ENCODE results near the gene DMKN.

DNA sequence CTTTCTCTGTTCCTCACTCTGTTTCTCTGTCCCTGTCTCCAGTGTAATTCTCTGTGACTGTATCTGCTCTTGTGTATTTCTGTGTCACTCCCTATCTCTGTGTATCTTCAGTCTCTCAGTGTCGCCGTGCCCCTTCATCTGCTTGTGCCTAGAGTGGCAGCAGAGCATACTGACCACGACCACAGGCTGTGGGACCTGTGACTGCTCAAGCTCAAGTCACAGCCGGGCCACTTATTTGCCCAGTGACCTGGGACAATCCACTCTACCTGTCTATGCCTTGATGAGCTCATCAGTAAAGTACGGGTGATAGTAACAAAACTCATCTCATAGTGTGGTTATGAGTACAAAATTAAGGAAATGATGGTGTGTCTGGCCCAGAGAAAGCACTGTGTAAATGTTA, 40.6 kb upstream of the DMKN start:
- TF ChIP-seq BACH1 (tag; IDR thresholded peaks at IDR 0.05) (no peak), ZZZ3 (IDR thresholded peaks at IDR 0.05) (no peak), ZFX (CRISPR knock-in tag; IDR thresholded peaks at IDR 0.05) (no peak), NR2C1 (IDR thresholded peaks at IDR 0.05) (no peak), NR2C1 (tag; IDR thresholded peaks at IDR 0.05) (no peak), PTBP1 (IDR thresholded peaks at IDR 0.05; ENCODE audit: low read depth, low read length) (no peak), CBX5 (IDR thresholded peaks at IDR 0.05; ENCODE audit: borderline replicate concordance, low read depth) (no peak), CEBPG (CRISPR knock-in tag; IDR thresholded peaks at IDR 0.05) (no peak), CEBPG (tag; conservative IDR thresholded peaks at IDR 0.05 in 1 of 2, IDR thresholded peaks at IDR 0.05 in 1 of 2) (no peak), CC2D1A (IDR thresholded peaks at IDR 0.05) (no peak), PCBP1 (IDR thresholded peaks at IDR 0.05; ENCODE audit: low read depth, low read length, poor library complexity, severe bottlenecking) (no peak), SETDB1 (IDR thresholded peaks at IDR 0.05; ENCODE audit: low read length) (no peak), TARDBP (IDR thresholded peaks at IDR 0.05) (no peak)
- TF ChIP-seq, protein P1, sequence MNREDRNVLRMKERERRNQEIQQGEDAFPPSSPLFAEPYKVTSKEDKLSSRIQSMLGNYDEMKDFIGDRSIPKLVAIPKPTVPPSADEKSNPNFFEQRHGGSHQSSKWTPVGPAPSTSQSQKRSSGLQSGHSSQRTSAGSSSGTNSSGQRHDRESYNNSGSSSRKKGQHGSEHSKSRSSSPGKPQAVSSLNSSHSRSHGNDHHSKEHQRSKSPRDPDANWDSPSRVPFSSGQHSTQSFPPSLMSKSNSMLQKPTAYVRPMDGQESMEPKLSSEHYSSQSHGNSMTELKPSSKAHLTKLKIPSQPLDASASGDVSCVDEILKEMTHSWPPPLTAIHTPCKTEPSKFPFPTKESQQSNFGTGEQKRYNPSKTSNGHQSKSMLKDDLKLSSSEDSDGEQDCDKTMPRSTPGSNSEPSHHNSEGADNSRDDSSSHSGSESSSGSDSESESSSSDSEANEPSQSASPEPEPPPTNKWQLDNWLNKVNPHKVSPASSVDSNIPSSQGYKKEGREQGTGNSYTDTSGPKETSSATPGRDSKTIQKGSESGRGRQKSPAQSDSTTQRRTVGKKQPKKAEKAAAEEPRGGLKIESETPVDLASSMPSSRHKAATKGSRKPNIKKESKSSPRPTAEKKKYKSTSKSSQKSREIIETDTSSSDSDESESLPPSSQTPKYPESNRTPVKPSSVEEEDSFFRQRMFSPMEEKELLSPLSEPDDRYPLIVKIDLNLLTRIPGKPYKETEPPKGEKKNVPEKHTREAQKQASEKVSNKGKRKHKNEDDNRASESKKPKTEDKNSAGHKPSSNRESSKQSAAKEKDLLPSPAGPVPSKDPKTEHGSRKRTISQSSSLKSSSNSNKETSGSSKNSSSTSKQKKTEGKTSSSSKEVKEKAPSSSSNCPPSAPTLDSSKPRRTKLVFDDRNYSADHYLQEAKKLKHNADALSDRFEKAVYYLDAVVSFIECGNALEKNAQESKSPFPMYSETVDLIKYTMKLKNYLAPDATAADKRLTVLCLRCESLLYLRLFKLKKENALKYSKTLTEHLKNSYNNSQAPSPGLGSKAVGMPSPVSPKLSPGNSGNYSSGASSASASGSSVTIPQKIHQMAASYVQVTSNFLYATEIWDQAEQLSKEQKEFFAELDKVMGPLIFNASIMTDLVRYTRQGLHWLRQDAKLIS (CRISPR knock-in tag; IDR thresholded peaks at IDR 0.05), result no peak
- TF ChIP-seq, protein P2, sequence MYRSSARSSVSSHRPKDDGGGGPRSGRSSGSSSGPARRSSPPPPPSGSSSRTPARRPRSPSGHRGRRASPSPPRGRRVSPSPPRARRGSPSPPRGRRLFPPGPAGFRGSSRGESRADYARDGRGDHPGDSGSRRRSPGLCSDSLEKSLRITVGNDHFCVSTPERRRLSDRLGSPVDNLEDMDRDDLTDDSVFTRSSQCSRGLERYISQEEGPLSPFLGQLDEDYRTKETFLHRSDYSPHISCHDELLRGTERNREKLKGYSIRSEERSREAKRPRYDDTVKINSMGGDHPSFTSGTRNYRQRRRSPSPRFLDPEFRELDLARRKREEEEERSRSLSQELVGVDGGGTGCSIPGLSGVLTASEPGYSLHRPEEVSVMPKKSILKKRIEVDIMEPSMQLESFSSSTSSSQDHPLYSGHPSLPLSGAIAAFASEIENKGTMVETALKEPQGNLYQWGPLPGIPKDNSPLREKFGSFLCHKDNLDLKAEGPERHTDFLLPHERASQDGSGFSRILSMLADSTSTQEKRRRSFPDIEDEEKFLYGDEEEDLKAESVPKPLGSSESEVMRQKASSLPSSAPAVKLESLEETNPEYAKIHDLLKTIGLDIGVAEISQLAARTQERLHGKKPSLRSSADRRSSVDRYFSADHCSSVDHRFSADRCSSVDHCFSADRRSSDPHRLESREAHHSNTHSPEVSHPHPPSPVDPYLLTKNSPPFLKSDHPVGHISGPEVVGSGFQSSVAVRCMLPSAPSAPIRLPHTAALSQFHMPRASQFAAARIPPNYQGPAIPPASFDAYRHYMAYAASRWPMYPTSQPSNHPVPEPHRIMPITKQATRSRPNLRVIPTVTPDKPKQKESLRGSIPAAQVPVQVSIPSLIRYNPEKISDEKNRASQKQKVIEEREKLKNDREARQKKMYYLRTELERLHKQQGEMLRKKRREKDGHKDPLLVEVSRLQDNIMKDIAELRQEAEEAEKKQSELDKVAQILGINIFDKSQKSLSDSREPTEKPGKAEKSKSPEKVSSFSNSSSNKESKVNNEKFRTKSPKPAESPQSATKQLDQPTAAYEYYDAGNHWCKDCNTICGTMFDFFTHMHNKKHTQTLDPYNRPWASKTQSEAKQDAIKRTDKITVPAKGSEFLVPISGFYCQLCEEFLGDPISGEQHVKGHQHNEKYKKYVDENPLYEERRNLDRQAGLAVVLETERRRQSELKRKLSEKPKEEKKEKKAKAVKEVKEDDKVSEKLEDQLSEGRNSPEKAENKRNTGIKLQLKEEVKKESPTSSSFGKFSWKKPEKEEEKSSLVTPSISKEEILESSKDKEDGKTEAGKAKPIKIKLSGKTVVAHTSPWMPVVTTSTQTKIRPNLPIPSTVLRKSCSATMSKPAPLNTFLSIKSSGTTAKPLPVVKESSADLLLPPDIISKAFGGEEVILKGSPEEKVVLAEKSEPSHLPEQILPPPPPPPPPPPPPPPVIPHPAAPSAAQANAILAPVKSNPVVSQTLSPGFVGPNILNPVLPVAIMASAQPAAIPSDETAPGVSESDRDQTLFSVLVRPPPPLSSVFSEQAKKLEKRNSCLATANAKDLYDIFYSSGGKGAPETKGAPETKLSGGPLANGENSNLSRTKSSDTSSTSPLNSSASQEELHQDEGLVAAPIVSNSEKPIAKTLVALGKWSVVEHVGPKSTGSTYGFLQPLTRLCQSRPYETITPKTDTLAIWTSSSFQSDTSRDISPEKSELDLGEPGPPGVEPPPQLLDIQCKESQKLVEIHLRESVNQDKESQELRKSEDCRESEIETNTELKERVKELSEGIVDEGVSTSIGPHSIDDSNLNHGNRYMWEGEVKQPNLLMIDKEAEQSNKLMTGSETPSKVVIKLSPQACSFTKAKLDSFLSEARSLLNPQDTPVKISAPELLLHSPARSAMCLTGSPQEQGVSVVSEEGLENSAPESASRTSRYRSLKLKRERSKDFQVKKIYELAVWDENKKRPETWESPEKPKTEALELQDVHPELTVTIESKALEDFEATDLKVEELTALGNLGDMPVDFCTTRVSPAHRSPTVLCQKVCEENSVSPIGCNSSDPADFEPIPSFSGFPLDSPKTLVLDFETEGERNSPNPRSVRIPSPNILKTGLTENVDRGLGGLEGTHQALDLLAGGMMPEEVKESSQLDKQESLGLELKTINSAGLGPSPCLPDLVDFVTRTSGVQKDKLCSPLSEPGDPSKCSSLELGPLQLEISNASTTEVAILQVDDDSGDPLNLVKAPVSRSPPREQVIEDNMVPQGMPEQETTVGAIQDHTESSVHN (IDR thresholded peaks at IDR 0.05; ENCODE audit: borderline replicate concordance in 1 of 2, low read depth in 1 of 2), result no peak
- TF ChIP-seq, protein P3, sequence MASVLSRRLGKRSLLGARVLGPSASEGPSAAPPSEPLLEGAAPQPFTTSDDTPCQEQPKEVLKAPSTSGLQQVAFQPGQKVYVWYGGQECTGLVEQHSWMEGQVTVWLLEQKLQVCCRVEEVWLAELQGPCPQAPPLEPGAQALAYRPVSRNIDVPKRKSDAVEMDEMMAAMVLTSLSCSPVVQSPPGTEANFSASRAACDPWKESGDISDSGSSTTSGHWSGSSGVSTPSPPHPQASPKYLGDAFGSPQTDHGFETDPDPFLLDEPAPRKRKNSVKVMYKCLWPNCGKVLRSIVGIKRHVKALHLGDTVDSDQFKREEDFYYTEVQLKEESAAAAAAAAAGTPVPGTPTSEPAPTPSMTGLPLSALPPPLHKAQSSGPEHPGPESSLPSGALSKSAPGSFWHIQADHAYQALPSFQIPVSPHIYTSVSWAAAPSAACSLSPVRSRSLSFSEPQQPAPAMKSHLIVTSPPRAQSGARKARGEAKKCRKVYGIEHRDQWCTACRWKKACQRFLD (CRISPR knock-in tag; IDR thresholded peaks at IDR 0.05), result no peak
